GM21576 (cell line): ENCODE results near the gene TRNP1.
"Not testable (repeated sequence)": the region's sequence is repeated elsewhere in the genome, so short reads cannot be mapped to it uniquely, and the experiment has no call there.

Source experiments
- ATAC-seq: cut with Tn5 transposase; IDR thresholded peaks from one replicate; pipeline ENCODE4 v1.9.1; 2021; ENCODE audit warnings: mild to moderate bottlenecking, moderate library complexity; ENCODE audit not compliant: unreplicated experiment

Gene TRNP1

DNA sequence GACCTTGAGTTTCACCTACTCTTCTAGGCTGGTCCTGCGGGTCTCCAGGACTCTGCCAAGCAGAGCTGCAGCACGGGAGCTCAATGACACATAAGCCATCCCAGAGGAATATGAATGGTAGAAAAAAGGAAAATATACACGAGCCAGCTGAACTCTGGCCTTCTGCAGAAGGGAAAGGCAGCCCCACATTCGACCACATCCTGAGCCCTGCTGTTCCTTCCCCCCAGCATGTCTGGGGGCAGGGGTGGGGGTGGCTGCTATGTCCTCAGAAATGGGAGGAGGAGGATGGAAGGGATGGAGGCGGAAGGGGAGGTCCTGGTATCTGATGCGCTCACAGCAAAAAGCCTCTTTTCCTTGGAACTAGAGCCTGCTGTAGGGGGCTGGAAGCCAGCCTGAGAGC, 21.1 kb upstream of the TRNP1 start:
- no peak for ATAC-seq

DNA sequence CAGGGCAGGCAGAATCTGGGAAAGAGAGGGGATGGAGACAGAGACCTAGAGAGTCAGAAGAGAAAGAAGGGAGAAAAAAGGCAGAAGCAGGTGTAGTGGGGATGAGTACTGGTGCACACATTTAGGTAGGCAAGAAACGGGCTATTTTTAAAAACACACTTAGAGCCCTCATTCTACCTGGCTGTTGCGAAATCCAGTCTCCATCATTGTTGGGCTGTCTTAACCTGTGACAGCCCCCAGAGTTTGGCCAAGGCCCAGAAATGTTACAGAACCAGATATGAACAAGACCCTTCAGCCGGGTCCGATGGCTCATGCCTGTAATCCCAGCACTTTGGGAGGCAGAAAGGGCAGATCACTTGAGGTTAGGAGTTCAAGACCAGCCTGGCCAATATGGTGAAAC, 20.7 kb upstream of the TRNP1 start:
- ATAC-seq = no peak

DNA sequence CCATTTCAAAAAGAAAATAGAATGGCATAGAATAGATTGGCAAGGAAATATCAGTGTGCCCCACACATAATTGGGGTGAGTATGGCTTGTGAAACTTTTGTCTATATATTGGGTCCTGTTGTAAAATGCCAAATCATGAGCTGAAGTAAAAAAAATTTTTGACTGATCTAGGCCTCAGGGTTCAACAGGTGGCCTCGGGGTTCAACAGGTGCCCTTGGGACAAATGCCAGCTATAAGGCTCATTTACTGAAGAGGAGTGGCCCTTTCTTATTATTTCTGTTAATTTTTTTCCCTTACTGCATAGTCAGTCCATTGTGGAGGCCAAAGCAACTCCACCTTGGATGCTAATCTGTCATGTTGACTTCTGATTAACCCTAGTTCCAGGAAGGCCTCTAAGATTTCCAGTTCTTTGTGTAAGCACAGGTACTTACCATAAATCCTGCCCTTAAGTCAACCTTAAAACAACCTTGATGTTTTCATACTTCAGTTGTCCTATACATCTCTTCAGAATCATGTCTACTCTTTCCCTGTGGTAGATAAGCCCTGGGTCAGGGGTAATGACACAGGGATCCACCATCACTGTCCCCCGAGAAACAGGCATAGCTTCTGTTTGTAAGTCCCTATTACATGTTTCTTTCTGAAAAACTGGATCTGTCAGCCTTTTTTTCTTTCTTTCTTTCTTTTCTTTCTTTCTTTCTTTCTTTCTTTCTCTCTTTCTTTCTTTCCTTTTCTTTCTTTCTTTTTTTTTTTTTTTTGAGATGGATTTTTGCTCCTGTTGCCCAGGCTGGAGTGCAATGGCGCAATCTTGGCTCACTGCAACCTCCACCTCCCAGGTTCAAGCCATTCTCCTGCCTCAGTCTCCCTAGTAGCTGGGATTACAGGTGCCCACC, 16.6 kb upstream of the TRNP1 start:
- no peak for ATAC-seq

DNA sequence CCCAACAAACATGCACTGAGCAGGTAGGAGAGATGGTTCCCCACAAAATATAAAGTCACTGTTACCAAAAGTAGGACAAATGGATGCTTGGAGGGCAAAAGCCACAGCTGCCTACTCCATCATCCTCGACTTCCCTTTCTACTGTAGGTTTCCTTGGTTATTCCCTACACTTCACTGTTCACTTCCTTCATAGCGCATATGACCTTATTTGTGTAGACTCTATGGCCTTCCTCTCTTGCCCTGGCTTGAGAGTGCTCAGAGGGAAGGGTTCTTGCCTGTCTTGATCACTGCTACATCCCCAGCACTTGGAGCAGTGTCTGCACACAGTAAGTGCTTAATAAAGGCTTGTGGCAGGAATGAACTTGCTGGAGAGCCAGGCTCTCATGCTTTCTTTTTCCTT, 14.6 kb upstream of the TRNP1 start:
- ATAC-seq = no peak

DNA sequence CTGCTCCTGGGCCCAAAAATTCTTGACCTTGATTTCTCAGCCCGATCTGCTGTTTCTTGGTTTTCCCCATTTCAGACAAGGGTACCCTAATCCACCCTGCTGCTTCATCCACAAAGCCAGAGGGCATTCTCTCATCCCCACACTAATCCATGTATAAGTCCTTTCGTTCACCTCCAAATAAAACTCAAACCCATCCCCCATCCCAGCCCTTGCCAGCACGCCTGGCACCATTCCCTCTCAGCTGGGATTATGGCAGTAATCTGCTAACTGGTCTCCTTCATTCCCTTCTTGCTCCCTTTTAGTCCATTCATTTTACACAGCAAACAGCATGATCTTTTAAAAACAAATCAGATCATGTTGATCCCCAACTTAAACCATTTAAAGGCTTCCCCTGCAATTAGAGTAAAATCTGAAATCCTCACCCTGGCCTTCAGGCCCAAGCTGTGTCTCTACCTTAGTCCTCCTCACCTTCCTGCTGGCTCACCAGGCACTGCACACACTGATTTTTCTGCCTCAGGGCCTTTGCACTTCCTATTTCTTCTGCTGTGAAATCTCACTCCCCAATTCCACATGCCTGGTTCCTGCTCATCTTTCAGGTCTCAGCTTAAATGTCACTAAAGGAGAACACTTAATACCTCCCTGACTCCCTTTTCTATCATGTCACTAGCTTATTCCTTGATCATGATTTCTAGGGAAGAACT, 12.2 kb upstream of the TRNP1 start:
- ATAC-seq = no peak

DNA sequence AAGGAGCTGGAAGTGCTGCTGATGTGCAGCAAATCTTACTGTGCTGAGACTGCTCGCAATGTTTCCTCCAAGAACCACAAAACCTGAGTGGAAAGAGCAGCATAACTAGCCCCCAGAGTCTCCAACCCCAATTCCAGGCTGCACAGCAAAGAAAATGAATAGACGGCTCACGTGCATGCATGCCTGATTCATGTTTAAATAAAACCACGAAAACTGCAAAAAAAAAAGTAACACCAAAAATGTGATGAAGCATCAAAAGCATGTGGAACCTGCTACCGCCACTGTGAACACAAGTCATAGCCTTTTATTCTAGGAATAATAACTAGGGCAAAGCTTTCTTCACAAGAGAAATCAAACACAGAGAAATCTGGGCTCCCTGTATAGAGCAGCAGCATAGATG, 9.6 kb upstream of the TRNP1 start:
- ATAC-seq = no peak

DNA sequence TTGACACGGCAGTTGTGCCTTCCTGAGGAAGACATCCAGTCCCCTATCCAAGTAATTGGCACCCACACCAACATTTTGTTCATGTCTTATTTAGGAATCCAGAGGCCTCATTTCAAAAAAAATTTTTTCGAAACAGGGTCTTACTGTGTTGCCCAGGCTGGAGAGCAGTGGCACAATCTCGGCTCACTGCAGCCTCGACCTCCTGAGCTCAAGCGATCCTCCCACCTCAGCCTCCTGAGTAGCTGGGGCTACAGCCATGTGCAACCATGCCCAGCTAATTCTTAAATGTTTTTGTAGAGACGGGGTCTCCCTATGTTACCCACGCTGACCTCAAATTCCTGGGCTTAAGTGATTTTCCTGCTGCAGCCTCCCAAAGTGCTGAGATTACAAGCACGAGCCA, 9.2 kb upstream of the TRNP1 start:
- ATAC-seq = no peak

DNA sequence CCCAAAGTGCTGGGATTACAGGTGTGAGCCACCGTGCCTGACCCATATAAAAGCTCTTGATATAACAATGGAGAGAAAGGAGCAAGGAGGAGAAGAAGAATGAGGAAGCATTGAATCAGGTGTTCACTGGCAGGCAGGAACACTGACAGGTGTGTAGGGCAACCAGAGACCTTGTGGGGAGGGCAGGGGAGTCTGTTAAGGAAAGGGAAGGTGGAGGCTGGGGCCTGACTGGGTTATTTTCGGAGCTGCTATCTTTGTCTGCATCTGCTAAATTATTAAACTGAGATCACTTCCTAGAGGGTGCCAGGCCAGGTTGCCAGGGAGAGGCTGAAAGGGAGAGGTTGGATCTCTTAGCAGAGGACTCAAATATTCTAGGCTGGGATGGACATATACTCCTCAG, 6.8 kb upstream of the TRNP1 start:
- ATAC-seq = no peak

DNA sequence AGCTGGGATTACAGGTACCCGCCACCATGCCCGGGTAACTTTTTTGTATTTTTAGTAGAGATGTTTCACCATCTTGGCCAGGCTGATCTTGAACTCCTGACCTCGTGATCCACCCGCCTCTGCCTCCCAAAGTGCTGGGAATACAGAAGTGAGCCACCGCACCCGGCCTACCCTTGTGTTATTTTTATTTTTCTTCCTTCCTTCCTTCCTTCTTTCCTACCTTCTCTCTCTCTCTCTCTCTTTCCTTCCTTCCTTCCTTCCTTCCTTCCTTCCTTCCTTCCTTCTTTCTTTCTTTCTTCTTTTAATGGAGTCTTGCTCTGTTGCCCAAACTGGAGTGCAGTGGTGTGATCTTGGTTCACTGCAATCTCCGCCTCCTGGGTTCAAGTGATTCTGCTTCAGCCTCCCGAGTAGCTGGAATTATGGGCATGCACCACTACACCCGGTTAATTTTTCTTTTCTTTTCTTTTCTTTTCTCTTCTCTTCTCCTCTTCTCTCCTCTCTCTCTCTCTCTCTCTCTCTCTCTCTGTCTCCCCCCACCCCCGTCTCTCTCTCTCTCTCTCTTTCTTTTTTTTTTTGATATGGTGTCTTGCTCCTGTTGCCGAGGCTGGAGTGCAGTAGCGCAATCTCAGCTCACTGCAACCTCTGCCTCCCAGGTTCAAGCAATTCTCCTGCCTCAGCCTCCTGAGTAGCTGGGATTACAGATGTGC, 3.9 kb upstream of the TRNP1 start:
- ATAC-seq = not testable (repeated sequence)

DNA sequence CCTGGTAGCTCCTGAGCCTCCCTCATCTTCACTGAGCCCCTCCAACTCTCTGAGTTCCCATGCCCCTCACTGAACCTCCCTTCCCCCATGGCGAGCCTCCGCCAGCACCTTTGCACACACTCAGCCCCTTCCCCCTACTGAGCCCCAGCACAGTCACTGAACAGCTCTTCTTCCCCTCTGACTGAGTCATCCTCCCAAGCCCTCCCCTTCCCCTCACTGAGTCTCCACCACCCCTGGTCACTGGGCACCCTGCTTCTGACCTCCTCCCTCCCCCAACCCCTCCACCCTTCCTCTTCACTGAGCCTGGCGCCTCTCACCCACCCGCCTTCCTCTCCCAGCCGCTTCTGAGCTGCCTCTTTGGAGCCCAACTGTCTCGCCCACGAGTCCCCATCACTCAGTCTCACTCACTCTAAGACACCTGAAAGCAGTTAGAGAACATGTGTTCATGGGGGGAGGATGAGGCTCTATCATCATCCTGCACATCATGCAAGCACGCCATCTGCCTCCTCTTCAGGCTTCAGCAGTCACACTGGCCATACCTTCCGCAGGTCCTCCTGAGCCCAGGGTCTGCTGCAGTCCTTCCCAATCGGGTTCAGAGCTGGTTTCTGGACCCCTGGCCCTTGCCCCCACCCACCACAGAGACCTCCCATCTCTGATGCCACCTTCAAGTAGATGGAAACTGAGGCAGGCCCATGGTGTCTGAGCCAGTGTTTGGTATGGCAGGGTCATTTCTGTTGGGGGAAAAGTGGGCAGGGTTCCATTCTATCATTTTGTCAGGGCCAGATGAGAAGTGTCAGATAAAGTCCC, 2.0 kb upstream of the TRNP1 start:
- no peak for ATAC-seq

DNA sequence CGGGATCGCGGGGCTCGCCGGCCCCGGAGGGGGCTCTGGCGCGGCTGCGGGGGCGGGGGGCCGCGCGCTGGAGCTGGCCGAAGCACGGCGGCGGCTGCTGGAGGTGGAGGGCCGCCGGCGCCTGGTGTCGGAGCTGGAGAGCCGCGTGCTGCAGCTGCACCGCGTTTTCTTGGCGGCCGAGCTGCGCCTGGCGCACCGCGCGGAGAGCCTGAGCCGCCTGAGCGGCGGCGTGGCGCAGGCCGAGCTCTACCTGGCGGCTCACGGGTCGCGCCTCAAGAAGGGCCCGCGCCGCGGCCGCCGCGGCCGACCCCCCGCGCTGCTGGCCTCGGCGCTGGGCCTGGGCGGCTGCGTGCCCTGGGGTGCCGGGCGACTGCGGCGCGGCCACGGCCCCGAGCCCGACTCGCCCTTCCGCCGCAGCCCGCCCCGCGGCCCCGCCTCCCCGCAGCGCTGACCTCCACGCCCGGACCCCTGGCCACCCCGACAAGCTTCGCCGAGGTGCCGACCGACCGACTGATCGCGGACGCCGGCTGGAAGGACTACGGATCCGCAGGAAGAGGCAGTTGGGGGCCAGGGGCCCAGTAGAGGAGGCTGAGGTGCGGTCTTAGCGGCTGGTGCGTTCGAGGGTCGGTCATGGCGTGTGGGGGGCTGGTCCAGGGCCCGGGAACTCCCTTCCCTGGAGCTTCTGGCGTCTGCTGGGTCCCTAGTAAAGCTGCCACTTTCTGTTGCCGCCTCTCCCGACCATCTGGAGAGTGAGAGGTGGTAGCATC, 711 bp downstream of the TRNP1 start:
- ATAC-seq = no peak

DNA sequence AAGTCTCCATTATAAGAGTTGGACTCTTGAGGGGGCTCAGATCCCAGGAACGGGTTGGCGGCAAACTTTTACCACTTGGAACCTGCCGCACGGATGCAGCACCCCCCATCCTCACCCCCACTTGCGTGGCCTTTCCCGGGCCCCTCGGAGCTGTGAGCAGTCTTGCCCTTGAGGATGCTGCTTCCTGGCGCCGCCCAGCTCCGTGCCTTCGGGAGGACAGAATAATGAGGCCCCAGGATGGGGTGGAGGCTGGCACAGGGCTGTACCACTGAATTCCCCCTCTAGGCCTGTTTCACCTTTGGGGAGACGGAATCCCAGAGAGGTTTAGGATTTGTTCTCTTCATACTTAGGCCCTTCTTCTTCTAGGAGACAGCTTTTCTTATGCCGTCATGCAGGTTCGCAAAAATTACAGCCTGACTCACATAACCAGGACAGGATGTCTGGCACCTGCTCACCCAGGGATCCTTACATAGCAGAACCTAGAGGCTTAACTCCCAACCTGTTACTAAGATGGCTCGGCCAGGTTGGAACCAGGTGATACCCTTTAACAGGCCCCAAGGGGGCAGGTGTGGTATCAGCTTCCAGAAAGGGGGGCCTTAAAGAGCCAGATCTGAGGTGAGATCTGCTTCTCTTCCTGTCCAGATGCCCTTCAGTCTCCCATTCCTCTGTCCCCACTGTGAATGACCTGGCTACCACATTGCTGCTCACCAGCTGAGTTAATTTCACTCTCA, 1.5 kb downstream of the TRNP1 start:
- ATAC-seq = no peak

DNA sequence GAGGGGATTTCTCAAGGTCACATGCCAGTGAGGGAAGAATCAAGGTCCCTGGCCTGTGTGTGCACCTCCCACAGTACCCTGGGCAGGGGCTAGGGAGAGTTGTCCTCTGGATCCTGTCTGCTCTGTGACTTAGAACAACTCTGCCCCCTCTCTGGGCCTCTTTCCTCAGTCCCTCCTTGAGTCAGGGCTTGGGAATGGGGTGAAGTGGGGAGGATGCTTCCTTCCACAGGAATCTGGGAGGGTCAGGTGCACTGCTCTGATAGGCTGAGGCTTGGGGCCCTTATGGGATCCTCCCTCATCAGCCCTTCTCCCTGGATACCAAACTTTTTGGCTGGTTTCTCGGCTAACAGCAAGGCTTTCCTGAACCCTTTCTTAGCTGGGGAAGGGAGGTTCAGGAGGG, 2.5 kb downstream of the TRNP1 start:
- ATAC-seq = no peak

DNA sequence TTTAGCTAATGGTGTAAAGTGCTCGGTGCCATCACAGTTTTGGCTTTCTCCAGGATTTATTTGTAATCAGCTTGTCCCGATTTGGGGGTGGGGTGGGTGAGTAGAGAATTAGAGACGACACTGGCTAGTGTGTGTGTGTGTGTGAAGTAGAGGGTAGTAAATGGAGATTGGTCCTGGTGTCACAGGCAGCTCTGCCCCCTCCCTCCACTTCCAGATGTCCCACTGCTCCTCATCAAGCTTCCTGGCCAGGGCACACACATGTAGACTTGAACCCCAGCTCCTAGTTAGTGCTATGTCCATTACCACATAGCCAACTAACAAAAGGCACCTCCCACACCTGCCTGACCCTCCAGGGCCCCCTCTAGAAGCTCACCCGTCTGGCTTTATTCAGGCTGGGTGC, 3.2 kb downstream of the TRNP1 start:
- ATAC-seq = no peak

DNA sequence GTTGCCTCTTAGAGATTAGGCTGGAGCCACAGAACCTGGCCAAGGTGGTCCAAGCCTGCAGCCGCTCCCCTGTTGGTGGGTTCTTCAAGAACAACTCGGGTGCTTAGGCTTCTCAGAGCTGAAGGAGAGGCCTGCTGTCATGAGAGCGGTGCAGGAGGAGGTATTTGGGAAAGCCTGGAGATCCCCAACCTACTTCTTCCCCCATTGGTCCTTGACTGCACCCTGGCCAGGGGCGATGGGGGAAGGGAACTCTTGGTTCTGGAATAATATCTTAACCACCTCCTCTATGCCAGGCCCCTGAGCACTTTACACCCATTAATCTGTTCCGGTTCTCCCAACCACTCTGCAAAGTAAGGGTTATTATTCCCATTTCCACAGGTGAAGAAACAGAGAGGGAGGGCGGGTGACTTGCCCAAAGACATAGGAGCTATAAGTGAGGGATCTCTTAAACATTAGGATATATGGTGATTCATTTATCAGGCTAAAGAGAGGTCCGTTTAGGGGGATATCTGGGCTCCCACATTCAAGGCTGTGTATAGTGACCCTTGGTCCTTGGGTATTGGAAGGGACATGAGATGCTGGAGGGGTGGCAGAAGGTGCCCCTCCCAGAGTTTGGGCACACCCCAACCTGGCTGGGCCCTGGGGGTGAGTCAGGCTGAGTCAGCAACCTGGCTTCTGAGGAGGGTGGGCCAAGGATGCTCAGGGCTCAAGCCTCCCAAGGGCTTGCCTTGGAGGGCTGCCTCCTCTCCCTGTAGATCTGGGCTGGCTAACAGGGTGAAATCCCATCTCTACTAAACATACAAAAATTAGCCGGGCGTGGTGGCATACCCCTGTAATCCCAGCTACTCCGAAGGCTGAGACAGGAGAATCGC, 5.2 kb downstream of the TRNP1 start:
- no peak for ATAC-seq

DNA sequence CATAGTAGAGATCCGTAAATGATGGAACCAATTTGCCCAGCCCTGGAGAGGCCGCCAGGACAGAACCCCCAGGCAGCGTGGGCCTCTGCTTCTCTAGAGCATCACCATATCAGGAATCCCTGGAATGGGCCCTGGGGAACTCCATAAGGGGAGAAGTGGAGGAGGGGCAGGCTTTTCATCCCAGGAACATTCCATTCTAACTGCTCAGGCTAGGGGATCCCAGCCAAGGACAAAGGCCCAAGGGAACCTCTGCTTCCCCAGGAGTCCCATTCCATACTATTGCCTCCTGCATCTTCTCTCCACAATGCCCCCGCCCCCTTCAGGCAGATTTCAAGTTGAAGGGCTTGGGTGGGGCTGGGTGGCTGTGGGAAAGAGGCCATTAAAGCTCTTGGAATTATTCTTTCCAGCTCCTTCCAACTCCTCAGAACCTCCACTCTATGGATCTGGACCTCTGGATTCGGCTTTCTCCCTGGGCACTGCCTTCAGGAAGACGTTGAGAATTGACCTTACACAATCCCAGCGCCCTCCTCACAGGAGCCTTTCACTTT, 6.0 kb downstream of the TRNP1 start:
- no peak for ATAC-seq

DNA sequence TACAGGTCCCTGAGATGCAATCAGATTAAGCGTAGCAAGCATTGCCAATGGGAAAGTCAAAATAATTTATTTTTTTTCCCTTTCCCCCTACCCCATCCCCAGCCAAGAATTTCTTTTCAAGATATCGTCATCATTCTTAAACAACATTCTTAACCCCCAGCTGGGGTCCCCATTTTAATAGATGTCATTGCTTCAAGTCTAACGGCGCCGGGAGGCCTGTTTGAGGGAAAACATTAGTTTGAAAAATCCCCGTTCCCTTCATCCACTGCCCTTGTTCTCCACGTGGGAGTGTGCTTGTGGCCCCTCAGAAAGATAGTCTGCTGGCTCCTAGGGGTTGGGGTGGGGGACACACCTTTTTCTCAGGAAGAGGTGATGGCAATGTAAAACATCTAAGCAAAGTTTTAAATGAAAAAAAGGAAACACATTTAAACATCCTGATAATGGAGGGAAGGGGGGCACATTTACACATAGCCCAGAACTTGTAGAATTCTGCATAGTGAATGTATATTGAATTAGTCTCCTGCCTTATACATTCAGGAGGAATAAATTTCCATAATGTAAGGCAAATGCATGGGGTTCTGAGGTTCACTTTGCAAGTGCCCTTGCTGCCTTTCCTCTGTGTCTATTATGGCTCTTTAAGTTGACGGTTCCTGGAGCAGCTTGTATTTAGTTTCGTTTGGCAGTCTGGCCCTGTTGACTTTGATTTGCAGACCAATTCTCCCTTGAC, 6.8 kb downstream of the TRNP1 start:
- no peak for ATAC-seq
